CD4-positive, alpha-beta T cell treated with Interleukin-6 for 4 hours (primary cell): ENCODE measurements around the gene HPS4.
A peak's percentile ranks its signal among the peaks of the same experiment; 100 is the strongest.
"Not testable (repeated sequence)": the region's sequence is repeated elsewhere in the genome, so short reads cannot be mapped to it uniquely, and the experiment has no call there.

Experiments
- DNase-seq: peaks from one replicate; pipeline ENCODE4 v3.0.0-alpha.2; 2020; ENCODE audit warnings: mixed read lengths

Gene HPS4

DNA sequence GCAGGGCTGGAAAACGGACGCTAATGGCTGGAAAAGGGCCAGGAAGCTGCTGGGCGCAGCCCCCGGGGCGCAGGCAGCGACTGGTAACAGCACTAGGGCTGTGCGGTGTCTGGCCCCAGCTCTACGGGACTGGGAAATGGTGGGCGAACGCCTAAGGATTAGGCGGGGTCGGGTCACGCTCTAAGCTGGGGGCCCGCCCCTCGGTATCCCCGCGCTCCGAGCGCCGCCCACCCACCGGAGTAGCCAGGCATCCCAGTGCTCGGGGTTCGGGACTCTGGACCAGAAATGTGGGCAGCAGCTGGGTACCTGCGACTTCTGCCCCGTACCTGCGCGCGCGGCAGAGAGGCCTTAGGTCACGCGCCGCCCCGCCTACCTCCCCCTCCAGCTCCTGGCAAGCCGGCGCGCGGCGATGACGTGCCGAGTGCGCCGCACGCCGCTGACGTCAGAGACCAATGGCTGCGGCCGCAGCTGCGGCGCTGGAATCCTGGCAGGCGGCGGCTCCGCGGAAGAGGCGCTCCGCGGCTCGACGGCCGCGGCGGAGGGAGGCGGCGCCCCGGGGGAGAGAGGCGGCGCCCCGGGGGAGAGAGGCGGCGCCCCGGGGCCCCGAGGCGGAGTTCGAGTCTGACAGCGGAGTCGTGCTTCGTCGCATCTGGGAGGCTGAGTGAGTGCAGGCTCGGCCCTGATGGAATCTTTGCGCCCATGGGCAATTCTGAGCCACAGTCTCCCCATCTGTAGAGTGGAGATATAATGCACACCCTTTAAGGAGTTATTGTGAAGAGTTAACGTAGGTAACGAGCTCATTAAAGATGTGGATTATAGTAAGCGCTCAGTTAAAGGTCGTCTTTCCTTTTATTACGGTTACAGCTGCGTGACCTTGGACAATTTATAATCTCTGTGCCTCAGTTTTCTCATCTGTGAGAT, at the start of gene HPS4, which contains the start of gene SRRD:
HPS4 (minus strand) TSS at position 345 of the 921 bp plus-strand sequence. CDS start 2,021 bp downstream, outside the sequence.
SRRD (plus strand) TSS at position 439 of the 921 bp plus-strand sequence; CDS start at position 453, 14 bp downstream.
- DNase-seq, result peak; percentile 94

DNA sequence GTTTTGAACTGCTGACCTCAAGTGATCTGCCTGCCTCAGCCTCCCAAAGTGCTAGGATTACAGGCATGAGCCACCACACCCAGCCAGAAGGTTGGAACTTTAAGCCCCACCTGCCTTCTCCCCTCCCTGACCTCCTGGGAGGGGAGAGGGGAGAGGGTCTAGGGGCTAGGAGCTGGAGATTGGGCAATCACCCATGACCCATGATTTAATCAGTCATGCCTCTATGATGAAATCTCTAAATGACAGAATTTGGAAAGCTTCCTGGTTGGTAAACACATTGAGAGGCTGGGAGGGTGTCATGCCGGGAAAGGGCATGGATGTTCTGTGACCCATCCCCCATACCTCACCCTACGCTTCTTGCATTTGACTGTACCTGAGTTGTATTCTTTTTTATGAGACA, 45.8 kb upstream of the HPS4 start:
- no peak for DNase-seq

DNA sequence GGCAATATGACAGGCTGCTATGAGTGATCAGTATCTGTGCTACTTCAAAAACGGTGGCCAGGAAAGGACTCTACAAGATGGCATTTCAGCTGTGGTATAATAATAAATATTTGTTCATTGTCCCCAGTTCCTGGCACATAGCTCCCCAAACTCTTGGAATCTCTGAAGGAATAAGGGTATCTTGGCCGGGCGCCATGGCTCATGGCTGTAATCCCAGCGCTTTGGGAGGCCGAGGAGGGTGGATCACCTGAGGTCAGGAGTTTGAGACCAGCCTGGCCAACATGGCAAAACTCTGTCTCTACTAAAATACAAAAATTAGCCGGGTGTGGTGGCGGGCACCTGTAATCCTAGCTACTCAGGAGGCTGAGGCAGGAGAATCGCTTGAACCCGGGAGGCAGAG, 44.9 kb upstream of the HPS4 start:
- not testable (repeated sequence) for DNase-seq

DNA sequence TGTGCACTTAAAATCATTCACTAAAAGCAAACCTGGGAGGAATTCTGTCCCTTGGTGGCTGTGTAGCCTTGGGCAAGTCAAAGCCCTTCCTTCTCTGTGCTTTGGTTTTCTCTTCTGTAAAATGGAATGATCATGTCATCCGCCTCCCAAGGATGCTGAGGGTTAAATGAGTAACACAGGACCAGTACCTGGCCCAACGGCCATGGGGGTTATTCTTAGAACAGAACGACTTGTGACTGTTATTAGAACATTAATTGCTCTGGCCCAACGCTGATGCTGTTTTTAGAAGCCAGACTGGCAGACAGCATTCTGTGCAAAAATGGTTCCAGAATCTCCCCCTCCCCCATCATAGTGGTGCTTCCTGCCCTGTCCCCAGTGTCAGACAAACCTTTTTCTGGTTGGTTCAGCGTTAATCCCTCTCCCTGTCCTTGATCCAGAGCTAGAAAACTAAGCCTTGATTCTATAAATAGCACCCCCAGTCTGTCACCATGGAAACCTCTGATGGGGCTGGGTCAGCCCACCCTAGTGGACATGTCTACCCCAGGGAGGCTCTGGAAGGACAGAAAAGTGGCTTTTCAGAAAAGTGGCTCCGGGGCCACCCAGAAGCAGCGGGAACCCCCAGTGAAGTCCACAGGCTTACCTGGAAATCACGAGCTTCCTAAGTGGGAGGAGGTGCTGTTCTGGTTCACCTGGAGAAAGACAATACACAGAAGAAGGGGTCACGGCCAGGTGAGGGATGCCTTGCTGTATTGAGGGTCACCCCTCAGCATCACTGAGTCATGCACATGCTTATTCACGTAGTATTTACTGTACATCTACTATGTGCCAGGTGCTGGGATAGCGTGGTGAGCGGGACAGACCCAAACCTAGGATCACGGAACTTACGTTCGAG, 44.2 kb upstream of the HPS4 start:
- DNase-seq, result no peak

DNA sequence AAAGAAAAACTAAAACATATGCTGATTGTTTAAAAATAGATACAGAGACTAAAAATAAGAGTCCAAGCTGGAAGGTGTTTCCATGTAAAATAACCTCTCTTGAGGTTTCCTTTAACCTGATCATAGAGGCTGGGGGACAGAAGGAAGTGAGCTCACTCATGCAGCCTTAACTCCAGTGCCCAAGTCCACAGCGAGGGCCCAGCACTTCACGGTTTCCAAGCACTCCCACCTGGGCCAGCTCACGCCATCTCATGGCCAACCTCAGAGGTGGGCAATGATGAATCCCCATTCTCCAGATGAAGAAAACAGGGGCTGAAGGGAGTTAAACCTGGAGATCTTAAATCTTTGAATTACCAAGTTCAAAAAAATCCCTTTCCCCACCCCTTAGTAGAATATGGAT, 43.6 kb upstream of the HPS4 start:
- no peak for DNase-seq

DNA sequence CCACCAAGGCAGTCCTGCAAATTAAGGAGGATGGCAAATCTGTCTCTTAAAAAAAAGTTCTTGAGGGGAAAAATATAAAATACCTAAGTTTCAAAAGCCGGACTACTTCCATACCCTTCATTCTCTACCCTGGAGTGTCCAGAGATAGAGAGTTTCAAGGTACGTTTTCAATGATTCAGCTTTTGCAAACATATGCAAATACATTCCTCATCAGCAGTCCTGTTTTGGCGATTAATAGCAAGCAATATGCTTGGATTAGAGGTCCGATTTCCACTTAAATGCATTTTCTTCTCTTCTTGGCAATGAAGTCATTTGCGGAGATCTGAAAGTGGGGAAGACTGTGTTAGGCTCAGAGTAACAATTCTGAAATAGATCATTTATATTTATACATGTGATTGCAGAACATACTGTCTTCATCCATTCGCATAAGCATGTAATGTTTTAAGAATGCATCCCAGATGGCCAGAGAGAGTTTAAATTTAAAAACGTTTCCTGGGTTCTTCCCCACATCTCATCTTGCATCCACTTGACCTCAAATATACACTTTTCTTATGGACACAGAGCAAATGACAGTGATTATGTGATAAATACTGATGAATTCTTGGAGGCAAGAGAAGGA, 42.5 kb upstream of the HPS4 start:
- DNase-seq, result no peak

DNA sequence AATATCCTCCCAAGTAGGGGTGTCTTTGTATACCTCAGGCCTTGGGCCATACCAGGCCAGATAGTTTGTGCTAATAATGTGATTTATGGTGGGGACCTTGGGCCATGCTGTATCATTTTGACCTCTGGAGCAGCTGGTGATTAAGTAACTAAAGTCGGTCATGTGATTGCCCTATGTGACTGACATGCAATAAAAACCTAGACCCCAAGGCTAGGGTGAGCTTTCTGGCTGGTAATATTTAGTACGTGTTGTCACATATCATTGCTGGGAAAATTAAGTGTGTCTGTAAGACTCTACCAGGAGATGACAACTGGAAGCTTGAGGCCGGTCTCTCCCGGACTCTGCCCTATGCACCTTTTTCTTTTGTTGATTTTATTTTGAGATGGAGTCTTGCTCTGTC, 41.3 kb upstream of the HPS4 start:
- DNase-seq, result no peak

DNA sequence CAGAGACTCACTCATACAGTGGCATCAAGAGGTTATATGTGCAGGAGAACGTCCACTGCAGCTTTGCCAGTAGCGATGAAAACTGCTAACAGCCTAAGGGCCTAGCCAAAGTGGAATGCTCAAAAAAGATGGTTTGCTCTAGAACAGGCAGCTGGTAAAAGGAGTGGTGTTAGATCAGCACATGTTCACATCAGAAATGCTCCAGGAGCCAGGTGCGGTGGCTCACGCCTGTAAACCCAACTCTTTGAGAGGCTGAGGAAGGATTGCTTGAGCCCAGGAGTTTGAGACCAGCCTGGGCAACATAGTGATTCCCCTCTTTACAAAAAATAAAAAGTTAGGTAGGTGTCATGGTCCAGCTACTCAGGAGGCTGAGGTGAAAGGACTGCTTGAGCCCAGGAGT, 39.0 kb upstream of the HPS4 start:
- no peak for DNase-seq

DNA sequence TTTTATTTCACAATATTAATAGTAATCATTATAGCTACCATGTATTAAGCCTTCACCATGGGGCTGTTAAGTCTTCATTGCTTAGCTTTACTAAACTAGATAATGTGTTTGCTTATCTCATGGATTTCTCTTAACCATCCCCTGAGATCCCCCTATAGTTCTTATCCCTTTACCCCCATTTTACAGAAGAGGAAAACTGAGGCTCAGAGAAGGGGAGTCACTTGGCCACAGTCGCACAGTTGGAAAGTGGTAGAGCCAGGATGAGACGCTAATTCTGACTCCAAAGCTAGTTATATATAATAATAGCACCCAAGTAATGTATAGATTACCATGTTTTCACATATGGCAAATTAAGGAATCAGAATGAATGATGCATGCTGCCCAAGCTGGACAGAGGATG, 38.4 kb upstream of the HPS4 start:
- DNase-seq, result no peak

DNA sequence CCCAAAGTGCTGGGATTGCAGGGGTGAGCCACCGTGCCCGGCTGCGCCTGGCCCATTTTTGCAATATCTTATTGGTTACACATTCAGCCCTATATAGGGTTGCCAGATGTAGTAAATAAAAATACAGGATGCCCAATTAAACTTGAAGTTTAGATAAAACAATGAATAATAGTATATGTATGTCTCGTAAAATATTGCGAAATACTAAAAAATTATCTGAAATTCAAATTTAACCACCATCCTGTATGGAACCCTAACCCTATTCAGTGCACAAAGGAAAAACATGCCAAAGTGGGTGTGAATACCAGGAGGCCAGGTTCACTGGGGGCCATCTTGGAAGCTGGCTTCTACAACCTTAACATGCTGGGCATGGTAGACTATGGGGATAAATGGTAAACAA, 33.8 kb upstream of the HPS4 start:
- no peak for DNase-seq

DNA sequence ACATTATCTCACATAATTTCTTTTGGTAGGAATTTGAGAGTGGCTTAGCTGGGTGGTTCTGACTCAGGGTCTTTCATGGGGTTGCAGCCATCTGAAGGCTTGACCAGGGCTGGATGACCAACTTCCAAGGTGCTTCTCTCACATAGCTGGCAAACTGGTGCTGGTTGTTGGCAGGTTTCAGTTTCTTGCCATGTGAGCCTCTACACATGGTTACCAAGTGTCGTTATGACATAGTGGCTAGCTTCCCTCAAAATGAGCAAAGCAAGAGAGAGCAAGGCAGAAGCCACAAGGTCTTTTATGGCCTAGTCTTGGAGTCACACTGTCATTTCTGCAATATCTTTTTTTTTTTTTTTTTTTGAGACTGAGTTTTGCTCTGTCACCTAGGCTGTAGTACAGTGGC, 32.9 kb upstream of the HPS4 start:
- no peak for DNase-seq

DNA sequence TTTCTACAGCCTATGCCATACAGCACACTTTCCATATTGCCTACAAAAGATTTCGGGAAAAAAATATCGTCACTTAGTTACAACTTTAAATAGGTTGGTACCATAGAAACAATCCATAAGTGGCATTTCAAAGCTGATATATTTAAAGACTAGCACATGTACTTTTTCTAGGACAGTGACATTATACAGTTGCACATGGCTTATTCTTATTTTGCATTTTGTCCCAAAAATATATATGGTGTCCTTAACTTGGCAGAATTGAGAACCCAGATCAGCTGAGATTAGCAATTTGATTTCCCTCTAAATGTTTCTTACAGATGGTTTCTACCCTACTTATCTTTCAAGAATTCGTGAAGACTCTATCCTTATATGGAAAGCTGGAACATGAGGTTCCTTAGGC, 32.3 kb upstream of the HPS4 start:
- no peak for DNase-seq

DNA sequence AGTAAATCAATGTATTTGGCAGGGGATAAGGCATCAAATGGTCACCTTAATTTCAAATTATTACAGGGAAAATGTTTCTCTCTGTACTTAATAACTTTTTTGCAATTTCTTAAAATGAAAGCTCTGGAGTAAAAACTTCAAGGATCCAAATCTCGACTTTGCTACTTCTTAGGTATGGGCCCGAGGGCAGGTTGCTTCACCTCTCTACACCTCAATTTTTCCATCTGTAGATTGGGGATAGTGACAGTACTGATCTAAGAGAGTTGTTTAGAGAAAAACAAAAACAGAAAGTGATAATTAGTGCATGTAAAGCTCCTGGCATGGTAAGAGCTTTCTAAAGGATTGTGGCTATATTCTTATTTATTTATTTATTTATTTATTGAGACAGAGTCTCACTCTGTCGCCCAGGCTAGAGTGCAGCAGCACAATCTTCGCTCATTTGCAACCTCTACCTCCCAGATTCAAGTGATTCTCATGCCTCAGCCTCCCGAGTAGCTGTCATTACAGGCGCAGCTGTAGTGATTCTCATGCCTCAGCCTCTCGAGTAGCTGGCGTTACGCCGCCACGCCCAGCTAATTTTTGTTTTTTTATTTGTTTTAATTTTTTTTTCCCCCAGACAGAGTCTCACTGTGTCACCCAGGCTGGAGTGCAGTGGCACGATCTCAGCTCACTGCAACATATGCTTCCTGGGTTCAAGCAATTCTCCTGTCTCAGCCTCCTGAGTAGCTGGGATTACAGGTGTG, 31.0 kb upstream of the HPS4 start:
- DNase-seq, result no peak

DNA sequence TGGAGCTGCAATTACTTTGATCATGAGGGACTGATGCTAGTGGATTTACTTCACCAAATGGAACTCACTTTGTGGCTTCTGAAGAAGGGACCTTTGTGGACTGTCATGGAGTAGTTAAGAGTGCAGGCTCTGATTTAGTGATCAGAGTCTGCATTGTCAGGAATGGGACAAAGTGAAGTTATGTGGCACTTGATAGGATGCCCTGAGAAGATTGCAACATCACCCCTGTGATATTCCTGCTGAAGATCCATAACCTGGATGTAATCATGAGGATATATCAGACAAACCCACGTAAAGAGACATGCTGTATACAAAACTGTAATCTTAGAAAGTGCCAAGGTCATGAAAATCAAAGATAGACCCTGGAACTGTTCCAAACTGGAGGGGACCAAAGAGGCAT, 30.3 kb upstream of the HPS4 start:
- no peak for DNase-seq

DNA sequence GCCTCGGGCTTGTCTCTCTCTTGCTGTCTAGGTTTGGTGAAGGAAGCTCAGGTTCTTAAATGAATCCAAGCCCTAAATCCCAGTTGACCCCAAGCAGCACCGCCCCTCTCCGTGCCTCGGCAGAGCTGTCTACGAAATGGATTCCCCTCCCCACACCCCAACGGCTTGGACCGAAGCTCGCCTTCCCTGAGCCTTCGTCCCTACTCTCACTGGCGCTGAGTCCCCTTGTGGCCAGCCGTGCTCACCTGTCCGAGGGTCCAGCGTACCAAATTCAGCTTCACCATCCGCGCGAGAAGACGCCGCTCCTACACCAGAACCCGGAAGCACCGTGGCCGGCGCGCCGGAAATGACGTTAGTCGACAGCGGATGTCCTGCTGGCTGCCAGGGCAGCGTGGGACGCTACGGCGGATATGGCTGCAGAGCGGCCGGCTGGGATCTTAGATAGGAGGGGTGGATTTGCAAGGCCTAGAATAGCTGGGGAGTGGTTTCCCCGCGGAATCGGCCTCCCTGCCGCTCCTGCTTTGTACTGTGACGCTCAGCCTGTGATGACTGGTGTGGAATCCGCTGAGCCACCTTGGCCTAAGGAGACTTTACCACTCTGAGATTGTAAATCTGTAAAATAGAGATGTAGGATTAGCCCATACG, 28.7 kb upstream of the HPS4 start, which contains the start of gene TFIP11:
TFIP11 (minus strand) TSS at position 325 of the 645 bp plus-strand sequence. CDS start 2,201 bp downstream, outside the sequence.
- peak; percentile 92 for DNase-seq

DNA sequence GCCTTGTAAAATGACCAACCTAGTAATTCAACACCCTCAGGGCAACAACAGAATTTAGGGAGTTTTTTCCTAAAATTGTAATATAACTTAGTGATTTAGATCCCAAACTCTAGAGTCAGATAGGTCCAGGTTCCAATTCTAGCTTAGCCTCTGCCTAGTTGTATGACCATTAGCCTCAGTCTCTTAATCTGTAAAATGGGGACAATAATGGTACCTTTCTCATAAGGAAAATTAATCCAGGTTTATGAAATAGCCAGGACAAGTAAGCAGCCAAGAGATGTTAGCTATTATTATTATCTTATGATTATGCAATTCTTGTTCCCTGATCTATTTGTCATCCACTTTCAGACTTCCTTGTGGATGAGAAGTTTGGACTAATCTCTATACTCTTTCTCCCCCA, 24.6 kb upstream of the HPS4 start:
- no peak for DNase-seq

DNA sequence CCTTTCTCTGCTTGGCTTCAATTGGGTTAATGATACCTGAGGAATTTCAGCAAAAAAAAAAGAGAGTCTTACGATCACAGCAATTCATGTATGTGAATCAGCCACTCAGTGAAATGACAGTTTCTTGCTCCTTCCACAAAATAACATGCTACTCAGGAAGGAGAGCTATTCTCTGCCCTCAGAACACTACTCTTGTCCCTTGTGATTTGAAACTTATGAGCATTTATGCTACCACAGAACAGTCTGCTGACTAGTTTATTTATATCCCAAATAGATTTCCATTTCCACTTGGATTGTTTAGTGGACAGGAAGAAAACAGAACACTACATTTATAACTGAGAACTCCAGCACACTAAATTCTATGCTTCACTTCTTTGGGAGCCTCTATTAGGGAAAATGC, 20.2 kb upstream of the HPS4 start:
- no peak for DNase-seq

DNA sequence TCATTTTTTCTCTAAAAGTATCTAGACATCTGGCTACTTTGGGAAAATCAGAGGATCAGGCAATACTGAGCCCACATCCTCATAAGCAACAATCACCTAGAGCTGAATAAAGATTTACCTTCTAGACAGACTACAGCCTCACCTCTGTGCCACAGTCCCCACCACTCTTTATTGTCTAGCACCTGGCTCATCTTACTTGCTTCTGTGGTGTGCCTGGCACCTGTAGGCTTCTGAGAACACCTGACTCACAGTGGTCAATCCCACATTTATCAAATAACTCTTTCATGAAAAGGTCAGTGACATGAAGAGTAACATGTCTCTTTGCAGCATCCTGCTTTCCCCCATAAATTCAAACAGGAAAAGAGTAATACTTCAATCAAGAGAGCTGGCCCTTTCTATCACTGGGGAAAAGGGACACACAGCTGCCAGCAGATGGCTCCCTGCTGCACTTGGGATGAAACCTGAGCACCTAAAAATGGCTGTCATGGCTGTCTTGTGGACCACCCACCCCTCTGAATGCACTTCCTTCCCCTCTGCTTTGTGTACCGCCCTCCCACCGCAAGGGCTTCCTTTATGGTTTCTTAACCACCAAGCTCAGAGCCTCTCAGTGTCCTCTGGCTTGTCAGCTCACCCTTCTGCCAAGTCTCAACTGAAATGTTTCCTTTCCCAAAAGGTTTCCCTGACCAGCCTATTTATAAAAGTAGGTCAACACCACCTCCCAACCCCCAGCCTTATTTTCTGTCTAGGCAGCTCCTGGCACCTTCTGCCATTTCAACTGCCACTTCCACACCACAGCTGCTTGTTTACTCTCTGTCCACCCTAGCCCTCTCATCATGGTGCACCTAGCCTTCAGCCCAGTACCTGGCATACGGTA, 19.3 kb upstream of the HPS4 start:
- peak; percentile 71 for DNase-seq

DNA sequence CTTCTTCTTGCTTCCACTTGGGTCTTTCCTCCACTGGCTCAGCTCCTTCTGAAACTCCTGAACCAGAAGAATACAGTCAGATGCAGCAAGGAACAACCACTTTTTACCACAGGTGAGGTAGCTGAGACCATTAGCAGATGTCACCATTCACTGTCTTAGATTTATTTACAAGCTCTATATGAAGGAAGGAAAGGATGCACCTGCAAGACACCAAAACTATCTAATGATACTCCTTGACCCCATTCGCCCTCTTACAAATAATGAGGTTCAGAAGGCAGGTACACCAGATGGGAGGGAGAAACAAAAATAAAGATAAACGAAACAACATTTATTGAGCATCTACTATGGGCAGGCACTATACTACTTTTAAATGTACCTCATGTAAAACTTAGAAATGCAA, 18.4 kb upstream of the HPS4 start:
- DNase-seq, result no peak

DNA sequence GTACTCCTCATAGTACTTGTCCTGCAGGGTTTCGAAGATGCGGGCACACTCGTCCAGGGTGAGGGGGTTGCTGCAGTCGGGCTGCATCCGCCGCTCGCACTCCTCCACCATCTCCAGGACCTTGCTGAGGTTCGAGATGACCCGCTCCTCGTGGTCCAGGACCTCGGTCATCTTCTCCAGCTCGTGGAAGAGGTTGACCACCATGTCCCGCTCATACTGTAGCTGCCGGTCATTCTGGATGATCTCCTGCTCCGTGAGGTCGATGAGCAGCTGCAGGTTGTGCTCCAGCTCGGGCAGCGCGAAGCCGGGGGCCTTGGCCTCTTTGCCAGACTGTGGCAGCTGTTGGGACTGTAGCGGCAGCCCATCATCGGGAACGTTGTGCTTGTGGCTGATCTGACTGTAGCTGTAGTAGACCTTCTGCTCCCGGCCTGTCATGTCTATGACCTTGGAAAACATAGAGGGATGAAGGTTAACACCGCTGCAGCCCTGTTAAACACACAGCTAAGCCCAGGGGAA, 15.7 kb upstream of the HPS4 start:
- no peak for DNase-seq

DNA sequence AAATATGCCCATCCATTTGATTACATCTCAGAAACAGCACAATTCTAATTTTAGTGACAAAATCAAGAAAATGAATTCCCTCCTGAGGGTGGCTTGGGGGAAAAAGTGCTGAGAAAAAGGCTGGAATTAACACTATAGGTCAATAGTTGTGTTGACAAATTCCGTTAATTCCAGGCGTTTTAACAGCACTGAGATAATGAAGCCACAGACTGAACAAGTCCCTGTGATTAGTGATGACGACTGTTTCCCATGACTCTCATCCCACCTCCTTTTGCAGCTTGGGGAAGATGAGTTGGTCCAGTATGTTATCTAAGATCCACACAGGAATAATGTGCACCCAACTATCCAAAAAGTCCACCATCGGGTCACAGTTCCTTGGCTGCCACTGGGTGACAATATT, 12.9 kb upstream of the HPS4 start:
- no peak for DNase-seq
